Left ventricle myocardium inferior (tissue), 1 donor: Measurements from ENCODE around the gene OR10K1. TPM values are rescaled to one million over a fixed set of nuclear protein-coding genes. Genes with fewer than 3 reads are reported as not detected.
"Not testable (repeated sequence)": the region's sequence is repeated elsewhere in the genome, so short reads cannot be mapped to it uniquely, and the experiment has no call there.

ENCODE experiments used
- DNase-seq: peaks from one replicate; pipeline ENCODE4 v3.0.0-alpha.2; 2020
- H3K27ac ChIP-seq: fragments of 200-600 bp; replicated peaks from 2 replicates; pipeline ENCODE4 v1.8.0; 2021
- H3K27me3 ChIP-seq: fragments of 200-600 bp; 2 replicates; pipeline ENCODE4 v1.8.0; 2021; ENCODE audit warnings: low read depth
- H3K36me3 ChIP-seq: fragments of 200-600 bp; 2 replicates; pipeline ENCODE4 v1.8.0; 2021
- H3K4me1 ChIP-seq: fragments of 200-600 bp; 2 replicates; pipeline ENCODE4 v1.8.0; 2021
- H3K4me3 ChIP-seq: fragments of 200-600 bp; 2 replicates; pipeline ENCODE4 v1.8.0; 2021; ENCODE audit warnings: mild to moderate bottlenecking, moderate library complexity
- H3K9me3 ChIP-seq: fragments of 200-600 bp; replicated peaks from 2 replicates; pipeline ENCODE4 v1.8.0; 2021
- CTCF ChIP-seq: fragments of 200-600 bp; IDR thresholded peaks from 2 replicates; pipeline ENCODE4 v1.8.0; 2021; ENCODE audit warnings: antibody characterized with exemption, mild to moderate bottlenecking, borderline replicate concordance
- intact Hi-C: fragments of 100-400 bp; cut with micrococcal nuclease; formaldehyde crosslinking; loops from one replicate; pipeline ENCODE4 v1.11.0; 2022
- total RNA-seq: library from RNA; stranded (reverse); fragmentation: NEBNext Ultra II Directional; extraction: Animal tissue kit (Norgen Biotek cat#: 25700); gene quantifications from one replicate; pipeline ENCODE4 v1.2.1, GENCODE V29; 2021
- donor health status: DM: no; HTN: yes; CAD: no; lungs with severe emphysema.

The OR10K1 gene
- total RNA-seq, 1 donor from 2014 or later: not detected

DNA sequence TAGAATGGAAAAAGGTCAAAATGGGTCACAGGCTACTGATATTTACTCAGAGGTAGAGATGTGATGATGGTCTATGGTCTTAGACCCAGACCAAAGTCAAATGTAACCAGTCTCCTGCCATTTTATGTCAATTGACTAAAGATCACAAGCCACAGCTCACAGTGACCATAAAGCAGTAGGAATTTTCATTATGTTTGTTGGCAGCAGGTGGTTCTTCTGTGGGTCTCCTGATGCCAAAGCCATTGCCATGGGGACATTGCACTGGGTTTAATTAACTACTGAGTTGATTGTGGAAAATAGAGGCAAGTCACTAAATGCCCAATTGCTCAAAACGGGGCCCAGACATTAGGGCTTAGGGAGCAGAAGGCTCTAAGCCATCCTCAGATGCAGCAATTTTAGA is 35.5 kb upstream of the OR10K1 start, which contains the start of gene OR10K2:
Gene OR10K2 (minus strand): TSS at position 101 of the 400 bp plus-strand sequence. CDS start 5,371 bp downstream, outside the sequence.
- no peaks in the 10 kb centered on the region for H3K36me3 ChIP-seq
- H3K27ac ChIP-seq: no peak within 1 kb of the TSS
- no peak within 1 kb of the TSS for H3K4me3 ChIP-seq
- H3K27me3 ChIP-seq: no peaks in the 10 kb centered on the region
- H3K9me3 ChIP-seq: peaks cover 22% of the 10 kb centered on the region
- DNase-seq: no peak
- no peaks in the 10 kb centered on the region for H3K4me1 ChIP-seq
- intact Hi-C loops: no loop called here
- no peak for TF ChIP-seq CTCF

- H3K27me3 ChIP-seq, H3K36me3 ChIP-seq, H3K4me3 ChIP-seq, intact Hi-C loops, DNase-seq, H3K27ac ChIP-seq, H3K4me1 ChIP-seq: not testable (repeated sequence)
- H3K9me3 ChIP-seq: peaks cover 34% of the 10 kb centered on the region
Observed at GRCh38 chr1:158430163-158430562, 31.5 kb upstream of the OR10K1 start.

DNA sequence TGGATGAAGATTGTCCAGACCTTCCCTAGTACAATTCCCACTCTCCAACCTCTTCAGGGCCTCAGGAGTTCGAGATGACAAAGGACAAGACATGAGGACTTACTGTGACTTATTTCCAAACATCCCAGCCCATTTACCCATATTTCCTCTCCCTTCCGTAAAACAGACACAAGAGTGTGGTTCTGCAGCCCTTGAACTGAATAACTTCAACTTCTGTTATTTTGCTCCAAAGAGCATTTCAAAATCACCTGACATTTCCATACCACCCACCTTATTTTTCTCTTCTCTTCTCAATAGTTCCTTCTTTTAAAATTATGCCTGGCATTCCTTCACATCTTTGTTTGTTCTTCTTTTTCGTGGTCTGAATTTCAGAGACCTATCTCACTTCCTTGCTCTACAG is 26.9 kb upstream of the OR10K1 start:
- no peak for TF ChIP-seq CTCF

GRCh38 chr1:158445376-158445775 is 16.3 kb upstream of the OR10K1 start:
- H3K27me3 ChIP-seq: no peaks in the 10 kb centered on the region
- no peaks in the 10 kb centered on the region for H3K36me3 ChIP-seq
- intact Hi-C loops: no loop called here
- no peak overlapping the region for H3K27ac ChIP-seq
- no peak overlapping the region for H3K4me3 ChIP-seq
- no peaks in the 10 kb centered on the region for H3K4me1 ChIP-seq
- peaks cover under 1% of the 10 kb centered on the region for H3K9me3 ChIP-seq
- DNase-seq: no peak
- TF ChIP-seq CTCF: no peak

More for the DNA sequence above, 26.9 kb upstream of the OR10K1 start:
- no peak for DNase-seq
- Histone ChIP-seq H3K4me3 (no peak overlapping the region), H3K27ac (no peak overlapping the region), H3K27me3 (peaks cover 3% of the 10 kb centered on the region), H3K9me3 (peaks cover 12% of the 10 kb centered on the region), H3K36me3 (no peaks in the 10 kb centered on the region), H3K4me1 (no peaks in the 10 kb centered on the region)
- intact Hi-C loops: no loop called here

DNA sequence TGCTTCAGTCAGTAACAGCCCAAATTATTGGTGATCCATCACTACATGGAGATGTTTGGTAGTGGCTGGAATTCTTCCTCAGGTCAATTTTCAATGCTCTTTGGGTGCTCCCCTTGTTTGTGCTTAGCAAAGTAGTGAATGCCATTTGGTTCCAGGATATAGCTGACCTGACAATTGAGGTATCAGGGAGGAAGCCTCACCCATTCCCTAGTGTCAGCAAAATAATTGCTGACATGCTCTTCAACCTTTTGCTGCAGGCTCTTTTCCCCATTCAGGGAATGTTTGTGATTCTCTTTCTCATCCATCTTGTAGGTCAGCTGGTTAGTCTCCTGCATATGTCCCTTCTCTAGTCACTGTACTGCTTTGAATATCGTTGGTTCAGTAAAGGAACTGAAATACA is 7.1 kb upstream of the OR10K1 start:
- DNase-seq: no peak
- Histone ChIP-seq H3K9me3 (peaks cover 31% of the 10 kb centered on the region), H3K27me3 (no peaks in the 10 kb centered on the region), H3K4me1 (no peaks in the 10 kb centered on the region), H3K4me3 (no peak overlapping the region), H3K36me3 (no peaks in the 10 kb centered on the region), H3K27ac (no peak overlapping the region)
- no peak for TF ChIP-seq CTCF
- intact Hi-C loops: no loop called here

DNA sequence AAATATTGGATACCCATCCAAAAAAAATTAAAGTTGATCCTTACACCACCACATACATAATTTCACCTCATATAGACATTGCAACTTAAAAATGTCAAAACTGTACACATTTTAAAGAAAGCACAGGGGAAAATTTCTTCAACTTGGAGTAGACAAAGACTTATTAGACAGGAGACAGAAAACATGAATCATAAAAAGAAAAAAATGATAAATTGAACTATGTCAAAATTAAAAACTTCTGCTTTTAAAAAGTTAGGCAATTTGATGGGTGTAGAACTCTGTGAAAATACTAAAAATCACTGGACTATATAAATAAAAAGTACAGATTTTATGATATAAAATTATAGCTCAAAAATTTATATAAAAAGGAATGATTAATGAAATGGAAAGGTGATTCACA is 4.4 kb upstream of the OR10K1 start:
- H3K36me3 ChIP-seq: no peaks in the 10 kb centered on the region
- no peak overlapping the region for H3K27ac ChIP-seq
- DNase-seq: no peak
- intact Hi-C loops: no loop called here
- no peak for TF ChIP-seq CTCF
- H3K27me3 ChIP-seq: no peaks in the 10 kb centered on the region
- no peak overlapping the region for H3K4me3 ChIP-seq
- H3K9me3 ChIP-seq: peaks cover 21% of the 10 kb centered on the region
- H3K4me1 ChIP-seq: no peaks in the 10 kb centered on the region
